Right lobe of liver (tissue), 6 donors: ENCODE results near the gene FAM13A. TPM values are rescaled to one million over a fixed set of nuclear protein-coding genes. Genes with fewer than 3 reads are reported as not detected.

Experiments used
- ATAC-seq, 4 donors: fragments of 200-7000 bp; cut with Tn5 transposase; one replicate each; pipeline ENCODE4 v1.9.1; 2020; ENCODE audit warnings: mild to moderate bottlenecking in 4 of 4, moderate library complexity in 4 of 4
- DNase-seq, 3 donors: peaks; one replicate each; pipeline ENCODE4 v3.0.0-alpha.2; 2020
- H3K27ac ChIP-seq, 3 donors: fragments of 200-600 bp; one replicate each; pipeline ENCODE4 v1.8.0; 2022
- H3K27me3 ChIP-seq, 2 donors: fragments of 200-600 bp; one replicate each; pipeline ENCODE4 v1.8.0; 2022
- H3K36me3 ChIP-seq, 4 donors: fragments of 200-600 bp; sonication (generic) in 1 of 4; one replicate each; pipeline versions ENCODE4 v1.5.1 to v1.8.0; 2017 to 2022; ENCODE audit warnings: control low read depth in 1 of 4
- H3K4me1 ChIP-seq, 4 donors: fragments of 200-600 bp; sonication (generic) in 1 of 4; one replicate each; pipeline versions ENCODE4 v1.5.1 to v1.8.0; 2017 to 2022; ENCODE audit warnings: control low read depth in 1 of 4
- H3K4me3 ChIP-seq, 3 donors: fragments of 200-600 bp; one replicate each; pipeline ENCODE4 v1.8.0; 2022
- H3K9me3 ChIP-seq, 4 donors: fragments of 200-600 bp; sonication (generic) in 1 of 4; one replicate each; pipeline versions ENCODE4 v1.5.1 to v1.8.0; 2017 to 2022; ENCODE audit warnings: control low read depth in 1 of 4
- CTCF ChIP-seq, 4 donors: fragments of 200-600 bp in 3 of 4; fragments of 450-650 bp in 1 of 4; IDR thresholded peaks; one replicate each; pipeline versions ENCODE4 v1.5.1 to v1.8.0; 2016 to 2022; ENCODE audit warnings: antibody characterized with exemption in 4 of 4, mild to moderate bottlenecking in 2 of 4
- POLR2A ChIP-seq: fragments of 450-650 bp; IDR thresholded peaks from one replicate; pipeline ENCODE4 v1.6.1; 2017; ENCODE audit warnings: antibody characterized with exemption, mild to moderate bottlenecking
- WGBS: methylation state at CpG from one replicate; pipeline ENCODE4 v1.1.6; 2018; ENCODE audit warnings: low coverage, low lambda C conversion rate; ENCODE audit not compliant: insufficient coverage; ENCODE audit errors: missing lambda C conversion rate; 5-methylcytosine and 5-hydroxymethylcytosine counted together
- intact Hi-C, 2 donors: fragments of 100-400 bp; cut with DNase I; formaldehyde crosslinking; loops; one replicate each; pipeline versions ENCODE4 v1.11.2 to v1.14.1; 2022
- total RNA-seq, 6 experiments: library from RNA; depleted of rRNA in 2 of 6; stranded (reverse); fragments of >200 nt in 2 of 6; fragmentation: NEBNext Ultra II Directional in 3 of 6; extraction: Animal tissue kit (Norgen Biotek cat#: 25700) in 3 of 6; gene quantifications; one replicate each; pipeline versions ENCODE4 v1.1.0 to v1.2.4, GENCODE V29; 2016 to 2023
- donor health status: DM: no; HTN: yes; CAD: no.
- donor health status: DM: no; HTN: no; CAD: no.
- donor health status: DM: no; HTN: no; CAD: no.
- donor health status: DM: no; HTN: yes; CAD: no.
- donor health status: DM: no; HTN: yes; CAD: no.

FAM13A gene
- total RNA-seq, 6 experiments from 2014 or later, result 28.3 to 82.5 (median 51.7) TPM

- intact Hi-C loops, result no loop called here
- DNase-seq (no peak), ATAC-seq (no peak)
- H3K27ac ChIP-seq, result no peak overlapping the region
- H3K36me3 ChIP-seq, result no peaks in the 10 kb centered on the region
- H3K4me3 ChIP-seq, result no peak overlapping the region
- no peaks in the 10 kb centered on the region for H3K4me1 ChIP-seq
- TF ChIP-seq POLR2A (no peak), CTCF (IDR thresholded peaks at IDR 0.05) (no peak)
- WGBS, result 66% methylated on average over 4 of the region's 4 CpGs
- no peaks in the 10 kb centered on the region for H3K27me3 ChIP-seq
- H3K9me3 ChIP-seq, result no peaks in the 10 kb centered on the region
Measured at GRCh38 chr4:88831031-88831430, 226.0 kb downstream of the FAM13A start.

- no peak overlapping the region for H3K4me3 ChIP-seq
- H3K4me1 ChIP-seq, result no peaks in the 10 kb centered on the region
- DNase-seq (no peak), ATAC-seq (no peak)
- no peaks in the 10 kb centered on the region for H3K9me3 ChIP-seq
- H3K27ac ChIP-seq, result no peak overlapping the region
- intact Hi-C loops, result no loop called here
- 67% methylated on average over 2 of the region's 2 CpGs for WGBS
- H3K36me3 ChIP-seq, result no peaks in the 10 kb centered on the region
- H3K27me3 ChIP-seq, result no peaks in the 10 kb centered on the region
- TF ChIP-seq CTCF (IDR thresholded peaks at IDR 0.05) (no peak), POLR2A (no peak)
Measured at GRCh38 chr4:88830598-88830997, 226.4 kb downstream of the FAM13A start.

GRCh38 chr4:88828842-88829571, 228.0 kb downstream of the FAM13A start:
- TF ChIP-seq POLR2A, result no peak
- TF ChIP-seq CTCF (IDR thresholded peaks at IDR 0.05), result no peak
- no peak for DNase-seq
- Histone ChIP-seq H3K4me1 (no peaks in the 10 kb centered on the region), H3K27me3 (no peaks in the 10 kb centered on the region), H3K9me3 (no peaks in the 10 kb centered on the region), H3K4me3 (no peak overlapping the region), H3K27ac (no peak overlapping the region), H3K36me3 (no peaks in the 10 kb centered on the region)
- intact Hi-C loops, result no loop called here
- WGBS, result 0% methylated on average over 1 of the region's 1 CpG
- no peak for ATAC-seq

GRCh38 chr4:88827442-88827841, 229.5 kb downstream of the FAM13A start:
- H3K27me3 ChIP-seq, result no peaks in the 10 kb centered on the region
- peak in 1 of 4 donors; percentile 27 for ATAC-seq
- no peak for TF ChIP-seq POLR2A
- TF ChIP-seq CTCF (IDR thresholded peaks at IDR 0.05), result no peak
- no peaks in the 10 kb centered on the region for H3K4me1 ChIP-seq
- no peak for DNase-seq
- intact Hi-C loops, result no loop called here
- no peak overlapping the region for H3K4me3 ChIP-seq
- H3K36me3 ChIP-seq, result no peaks in the 10 kb centered on the region
- no peak overlapping the region for H3K27ac ChIP-seq
- WGBS, result 56% methylated on average over 2 of the region's 2 CpGs
- H3K9me3 ChIP-seq, result no peaks in the 10 kb centered on the region
